ENCODE measurements around the gene NCOA4.

The NCOA4 gene

GRCh38 chr10:46073564-46073963, 43.1 kb upstream of the NCOA4 start:
- no peak for TF ChIP-seq CTCF (IDR thresholded peaks at IDR 0.05; ENCODE audit: control insufficient read depth, insufficient read depth, low read depth, low read length, missing control alignments)
- H3K4me3 ChIP-seq (ENCODE audit: control insufficient read depth, low read depth, low read length), result no peak overlapping the region
- DNase-seq (ENCODE audit: low read depth), result no peak

DNA sequence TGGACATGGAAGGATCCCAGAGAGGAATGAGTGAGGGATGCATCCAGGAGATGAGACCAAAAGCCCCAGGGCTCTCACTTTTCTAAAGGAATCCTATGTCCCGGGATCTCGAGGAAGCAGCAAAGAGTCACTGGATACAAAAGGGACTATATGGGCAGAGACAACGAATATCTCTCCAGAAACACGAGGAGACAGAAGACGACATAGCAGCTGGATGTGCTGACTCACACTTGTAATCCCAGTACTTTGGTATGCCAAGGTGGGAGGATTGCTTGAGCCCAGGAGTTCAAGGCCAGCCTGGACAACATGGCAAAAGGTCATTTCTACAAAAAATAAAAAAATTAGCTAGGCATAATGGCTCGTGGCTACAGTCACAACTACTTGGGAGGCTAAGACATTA, 40.3 kb upstream of the NCOA4 start:
- no peak for TF ChIP-seq CTCF (IDR thresholded peaks at IDR 0.05; ENCODE audit: control insufficient read depth, insufficient read depth, low read depth, low read length, missing control alignments)
- no peak for DNase-seq (ENCODE audit: low read depth)
- H3K4me3 ChIP-seq (ENCODE audit: control insufficient read depth, low read depth, low read length), result no peak overlapping the region

DNA sequence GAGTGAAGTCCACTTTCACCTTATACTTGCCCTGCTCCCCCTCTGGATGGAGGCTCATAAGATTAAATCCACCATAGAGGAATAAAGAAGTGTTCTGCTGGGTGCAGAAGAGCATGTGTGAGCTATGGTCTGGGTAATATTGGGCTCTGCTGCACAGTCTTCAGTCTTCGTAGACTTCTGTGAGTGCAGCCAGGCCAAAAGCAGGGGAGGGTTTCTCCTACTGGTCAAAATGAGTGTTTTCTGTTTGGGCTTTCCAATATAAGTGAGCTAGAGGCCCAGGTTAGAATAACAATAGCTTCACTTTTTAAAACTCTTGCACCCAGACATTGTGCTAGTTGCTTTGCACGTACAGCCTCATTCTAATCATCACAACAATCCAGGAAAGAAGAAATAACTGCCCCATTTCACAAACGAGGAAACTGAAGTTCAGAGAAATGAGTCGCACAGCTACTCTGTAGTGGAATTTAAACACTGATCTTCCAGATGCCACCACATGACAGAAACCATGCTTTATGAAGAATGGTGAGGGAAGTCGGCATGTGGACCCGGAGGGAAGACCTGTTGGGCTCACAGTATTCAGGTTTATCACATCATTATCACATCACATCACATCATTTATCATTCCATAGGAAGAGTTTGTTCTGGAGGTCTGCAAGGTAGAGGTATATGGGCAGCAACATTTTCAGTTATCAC, 39.5 kb upstream of the NCOA4 start:
- no peak for DNase-seq (ENCODE audit: low read depth)
- no peak for TF ChIP-seq CTCF (IDR thresholded peaks at IDR 0.05; ENCODE audit: control insufficient read depth, insufficient read depth, low read depth, low read length, missing control alignments)
- no peak overlapping the region for H3K4me3 ChIP-seq (ENCODE audit: control insufficient read depth, low read depth, low read length)

- H3K4me3 ChIP-seq (ENCODE audit: control insufficient read depth, low read depth, low read length), result no peak overlapping the region
- no peak for TF ChIP-seq CTCF (IDR thresholded peaks at IDR 0.05; ENCODE audit: control insufficient read depth, insufficient read depth, low read depth, low read length, missing control alignments)
- DNase-seq (ENCODE audit: low read depth), result no peak
These were observed 38.5 kb upstream of the NCOA4 start for GRCh38 chr10:46068905-46069304.

GRCh38 chr10:46068117-46068516, 37.7 kb upstream of the NCOA4 start:
- H3K4me3 ChIP-seq (ENCODE audit: control insufficient read depth, low read depth, low read length), result no peak overlapping the region
- DNase-seq (ENCODE audit: low read depth), result no peak
- TF ChIP-seq CTCF (IDR thresholded peaks at IDR 0.05; ENCODE audit: control insufficient read depth, insufficient read depth, low read depth, low read length, missing control alignments), result no peak

DNA sequence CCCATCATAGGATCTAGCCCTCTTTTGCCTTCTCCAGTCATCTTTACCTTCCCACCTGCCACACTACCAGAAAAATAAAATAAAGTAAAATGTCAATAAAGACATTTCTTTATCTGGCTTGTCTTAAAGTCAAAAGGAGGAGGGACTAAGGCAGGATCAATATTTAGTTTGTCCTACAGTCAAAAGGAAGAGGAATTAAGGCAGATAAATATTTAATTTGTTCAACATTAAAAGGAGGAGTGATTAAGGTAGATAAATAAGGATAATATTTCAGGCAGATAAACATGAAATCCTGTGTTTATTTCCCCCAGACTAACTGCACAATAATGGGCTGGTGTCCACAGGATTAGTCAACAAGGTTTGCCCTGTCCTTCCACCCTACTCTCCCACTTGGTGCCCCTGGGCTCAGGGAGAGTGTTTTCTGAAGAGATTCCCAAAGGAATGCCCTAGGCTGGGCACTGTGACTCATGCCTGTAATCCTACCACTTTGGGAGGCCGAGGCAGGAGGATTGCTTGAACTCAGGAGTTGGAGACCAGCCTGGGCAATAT, 33.9 kb upstream of the NCOA4 start:
- no peak overlapping the region for H3K4me3 ChIP-seq (ENCODE audit: control insufficient read depth, low read depth, low read length)
- TF ChIP-seq CTCF (IDR thresholded peaks at IDR 0.05; ENCODE audit: control insufficient read depth, insufficient read depth, low read depth, low read length, missing control alignments), result no peak
- no peak for DNase-seq (ENCODE audit: low read depth)

Data from AG09309 (cell line).